Stimulated activated CD4-positive, alpha-beta T cell treated with anti-CD3 and anti-CD28 coated beads, Interleukin-4, amount 100 ng/mL, for 4 hours (primary cell): ENCODE results near the gene CCDC107.
"Not testable (repeated sequence)": the region's sequence is repeated elsewhere in the genome, so short reads cannot be mapped to it uniquely, and the experiment has no call there.

Experiments
- DNase-seq, 2 experiments: peaks; one replicate each; pipeline ENCODE4 v3.0.0-alpha.2; 2020

CCDC107 gene

GRCh38 chr9:35658137-35658967, at the start of gene CCDC107:
CCDC107 (plus strand) TSS chr9:35658292; CDS start chr9:35658380, 88 bp downstream.
- peak; percentile 75 to 82 for DNase-seq

DNA sequence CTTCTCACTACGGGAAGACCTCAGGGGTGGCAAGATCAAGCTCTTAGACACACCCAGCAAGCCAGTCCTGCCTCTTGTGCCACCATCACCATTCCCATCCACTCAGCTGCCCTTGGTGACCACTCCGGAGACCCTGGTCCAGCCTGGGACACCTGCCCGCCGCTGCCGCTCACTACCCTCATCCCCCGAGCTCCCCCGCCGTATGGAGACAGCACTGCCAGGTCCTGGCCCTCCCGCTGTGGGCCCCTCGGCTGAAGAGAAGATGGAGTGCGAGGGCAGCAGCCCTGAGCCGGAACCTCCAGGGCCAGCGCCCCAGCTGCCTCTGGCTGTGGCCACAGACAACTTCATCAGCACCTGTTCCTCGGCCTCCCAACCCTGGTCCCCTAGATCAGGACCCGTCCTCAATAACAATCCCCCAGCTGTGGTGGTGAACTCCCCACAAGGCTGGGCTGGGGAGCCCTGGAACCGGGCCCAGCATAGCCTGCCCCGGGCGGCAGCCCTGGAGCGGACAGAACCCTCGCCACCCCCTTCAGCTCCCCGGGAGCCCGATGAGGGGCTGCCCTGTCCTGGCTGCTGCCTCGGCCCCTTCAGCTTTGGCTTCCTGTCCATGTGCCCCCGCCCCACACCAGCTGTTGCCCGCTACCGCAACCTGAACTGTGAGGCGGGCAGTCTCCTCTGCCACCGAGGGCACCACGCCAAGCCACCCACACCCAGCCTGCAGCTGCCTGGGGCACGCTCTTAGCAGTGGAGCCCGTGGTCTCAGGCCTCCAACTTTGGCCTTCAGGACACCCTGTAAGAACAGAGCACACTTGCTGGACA, 48.9 kb upstream of the CCDC107 start:
- DNase-seq, result no peak

- no peak for DNase-seq
These were observed 48.3 kb upstream of the CCDC107 start for GRCh38 chr9:35609820-35610163.

DNA sequence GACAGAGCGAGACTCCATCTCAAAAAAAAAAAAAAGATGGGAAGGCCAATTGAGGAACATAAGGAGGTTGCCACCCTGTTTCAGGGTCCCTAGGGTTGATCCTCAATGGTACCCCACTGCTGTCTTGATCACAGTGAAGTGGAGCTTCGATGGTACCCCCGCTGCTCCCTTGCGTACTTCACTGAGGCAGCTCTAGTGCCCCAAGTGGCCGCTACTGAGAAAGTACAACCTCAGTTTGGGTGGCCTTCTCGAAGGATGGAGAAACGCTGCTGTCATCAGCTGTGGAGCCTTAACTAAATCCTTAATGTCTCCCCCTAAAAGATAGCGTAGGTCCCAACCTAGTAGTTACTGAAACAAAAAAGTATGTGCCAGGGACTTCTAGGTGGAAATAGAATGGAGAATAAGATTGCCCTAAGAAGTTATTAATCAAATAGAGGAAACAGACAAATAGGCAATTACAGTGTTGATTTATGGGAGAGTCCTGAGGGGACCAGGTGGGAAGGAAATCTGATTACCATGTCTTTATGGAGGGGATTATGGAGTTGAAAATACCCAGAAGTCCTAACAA, 46.8 kb upstream of the CCDC107 start:
- peak; percentile 47 to 53 for DNase-seq

DNA sequence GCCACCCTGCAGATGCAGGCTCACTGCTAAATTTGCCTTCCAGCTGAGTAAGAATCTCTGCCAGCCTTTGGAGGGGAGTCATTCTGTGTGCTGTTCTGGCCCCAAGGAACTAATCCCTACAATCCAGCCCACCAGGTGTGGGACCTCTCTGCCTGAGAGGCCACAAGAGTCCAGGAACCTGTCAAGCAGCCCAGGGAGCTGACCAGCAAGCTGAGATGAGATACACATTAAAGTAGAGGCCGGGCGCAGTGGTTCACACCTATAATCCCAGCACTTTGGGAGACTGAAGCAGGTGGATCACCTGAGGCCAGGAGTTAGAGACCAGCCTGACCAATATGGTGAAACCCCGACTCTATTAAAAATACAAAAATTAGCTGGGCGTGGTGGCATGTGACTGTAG, 46.0 kb upstream of the CCDC107 start:
- DNase-seq, result not testable (repeated sequence)

DNA sequence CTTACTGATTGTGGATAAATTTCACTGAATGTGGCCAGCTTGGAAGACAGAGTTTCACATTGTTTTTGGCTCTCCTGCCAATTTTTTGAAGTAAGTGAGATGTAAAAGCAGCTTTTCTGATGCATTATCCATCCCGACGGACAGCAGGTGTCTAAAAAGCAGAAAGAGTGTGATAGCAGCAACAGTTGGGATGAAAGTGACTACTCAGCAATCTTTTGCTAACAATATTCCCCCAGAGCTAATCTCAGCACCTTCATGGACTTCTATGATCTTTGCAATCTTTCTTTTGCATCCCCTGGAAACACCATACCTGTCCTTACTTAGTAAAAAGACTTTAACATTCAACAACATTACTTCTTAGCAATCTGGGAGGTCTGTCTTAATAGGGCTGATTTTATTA, 45.2 kb upstream of the CCDC107 start:
- no peak for DNase-seq

DNA sequence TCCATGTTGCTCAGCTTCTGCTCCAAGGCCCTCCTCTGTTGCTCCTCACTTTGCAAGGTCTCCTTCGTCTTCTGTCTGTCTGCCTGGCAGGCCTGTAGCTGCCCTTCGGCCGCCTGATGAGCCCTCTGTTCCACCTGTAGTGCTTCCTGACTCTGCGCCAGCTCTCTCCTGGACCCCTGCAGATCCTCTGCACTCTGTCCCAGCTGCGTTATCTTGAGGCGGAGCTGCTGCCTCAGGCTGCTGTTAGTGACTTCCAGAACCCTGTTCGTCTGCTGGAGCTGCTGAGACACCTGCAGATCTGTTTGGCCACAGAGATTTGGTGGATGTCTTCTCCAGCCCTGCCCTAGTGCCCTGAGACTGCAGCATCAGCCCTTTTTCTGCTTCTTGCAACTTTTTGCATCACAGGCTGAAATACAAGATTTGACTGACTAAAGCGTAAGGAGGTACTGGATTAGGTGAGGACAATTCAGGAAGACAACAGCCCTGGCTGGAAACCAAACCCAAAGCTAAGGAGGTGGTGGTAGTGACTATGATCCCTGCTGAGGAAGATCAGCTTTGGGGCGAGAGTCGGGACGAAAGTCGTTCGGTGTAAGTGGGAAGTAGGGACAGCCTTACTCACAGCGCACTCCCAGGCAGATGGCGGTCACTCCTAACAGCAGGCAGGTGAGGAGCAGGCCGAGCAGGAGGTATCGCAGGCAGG, 42.0 kb upstream of the CCDC107 start:
- DNase-seq, result no peak

GRCh38 chr9:35616681-35617459, 41.2 kb upstream of the CCDC107 start:
- DNase-seq, result peak; percentile 51 to 56

- no peak for DNase-seq
These were observed 40.5 kb upstream of the CCDC107 start for GRCh38 chr9:35617548-35617947.

DNA sequence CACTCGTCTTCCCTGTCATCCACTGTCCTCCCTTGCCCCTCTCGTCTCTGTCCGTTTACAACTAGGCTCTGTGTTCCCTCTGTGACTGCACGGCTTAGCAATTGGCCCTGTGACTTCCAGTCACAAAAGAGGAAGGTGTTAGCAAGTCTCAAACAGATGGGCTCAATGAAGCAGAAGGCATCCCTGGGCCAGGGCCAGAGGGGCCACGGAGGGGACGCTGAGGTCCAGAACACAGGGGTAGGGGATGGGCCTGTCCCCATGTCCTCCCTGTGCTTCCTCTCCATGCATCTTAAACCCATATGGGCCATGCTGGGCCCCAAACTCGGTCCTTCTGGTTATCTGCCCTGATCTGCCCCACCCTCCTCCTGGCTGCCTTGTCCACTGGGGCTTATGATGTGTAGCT, 39.8 kb upstream of the CCDC107 start, which contains the start of gene CD72:
Gene CD72, minus strand, starts transcription at position 89 of the 403 bp plus-strand sequence. CDS start 110 bp downstream, outside the sequence.
- DNase-seq, result no peak

DNA sequence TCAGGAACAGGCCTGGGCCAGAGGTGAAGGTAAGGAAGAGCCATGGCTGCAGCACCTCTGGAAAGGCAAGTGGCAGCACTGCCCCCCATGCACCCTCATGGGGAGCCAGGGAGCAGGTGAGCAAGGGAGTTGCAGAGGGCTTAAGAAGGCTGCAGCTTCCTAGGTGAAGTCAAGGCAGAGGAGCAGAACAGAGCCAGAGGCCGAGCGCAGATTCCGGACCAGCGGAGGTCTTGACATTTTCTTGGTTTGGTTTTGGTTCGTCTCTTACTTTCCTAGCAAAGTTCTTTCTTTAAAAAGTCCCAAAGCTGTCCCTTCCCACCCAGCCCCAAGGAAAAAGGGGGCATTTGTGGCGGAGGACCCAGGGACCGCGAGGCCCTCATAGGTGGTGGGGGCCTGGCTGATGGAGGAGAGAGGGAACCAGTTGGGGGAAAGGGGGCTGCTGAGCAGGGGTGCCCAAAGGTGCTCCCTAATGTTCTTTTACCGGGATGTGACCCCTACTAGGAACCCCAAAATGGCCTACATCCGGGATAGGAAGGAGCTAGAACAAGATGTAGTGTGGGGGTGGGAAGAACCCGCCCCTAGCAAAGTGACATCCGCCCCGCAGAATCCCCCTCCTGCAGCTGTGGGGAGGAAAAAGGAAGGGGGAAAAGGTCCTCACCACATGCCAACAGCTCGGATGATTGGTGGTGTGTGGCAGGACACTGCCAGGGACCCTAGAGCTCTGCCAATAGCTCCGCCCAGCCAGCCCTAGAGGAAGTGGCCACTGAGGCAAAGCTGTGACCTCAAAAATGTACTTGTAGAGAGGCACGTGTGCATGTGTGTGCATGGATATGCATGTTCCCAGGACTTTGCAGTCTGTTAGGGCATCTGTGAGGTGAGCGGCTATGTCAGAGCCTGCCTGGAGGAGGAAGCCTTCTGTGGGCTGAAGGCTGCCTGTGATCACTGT, 39.0 kb upstream of the CCDC107 start:
- DNase-seq, result peak in 1 of 2 experiments; percentile 24

DNA sequence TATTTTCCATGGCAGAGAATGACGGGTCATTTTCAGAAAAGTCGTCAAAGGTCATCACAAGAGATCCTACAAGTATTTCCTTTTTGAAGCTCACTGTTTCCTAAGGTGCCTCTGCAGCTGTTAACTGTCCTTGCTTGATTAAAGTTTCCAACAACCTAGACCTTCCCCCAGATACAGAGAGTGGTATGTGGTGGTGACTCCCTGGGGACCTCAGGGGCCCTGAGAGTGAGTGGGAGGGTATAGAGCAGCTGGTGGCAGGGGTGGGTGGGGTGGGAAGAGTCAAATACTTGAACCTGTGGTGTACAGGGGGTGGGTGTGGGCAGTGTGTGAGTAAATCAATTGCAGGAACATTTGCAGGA, 38.3 kb upstream of the CCDC107 start:
- peak in 1 of 2 experiments; percentile 23 for DNase-seq

- DNase-seq, result no peak
These were observed 30.5 kb upstream of the CCDC107 start for GRCh38 chr9:35627575-35627974.

- no peak for DNase-seq
These were observed 29.6 kb upstream of the CCDC107 start for GRCh38 chr9:35628389-35628991.

- no peak for DNase-seq
These were observed 28.5 kb upstream of the CCDC107 start for GRCh38 chr9:35629597-35629996.

DNA sequence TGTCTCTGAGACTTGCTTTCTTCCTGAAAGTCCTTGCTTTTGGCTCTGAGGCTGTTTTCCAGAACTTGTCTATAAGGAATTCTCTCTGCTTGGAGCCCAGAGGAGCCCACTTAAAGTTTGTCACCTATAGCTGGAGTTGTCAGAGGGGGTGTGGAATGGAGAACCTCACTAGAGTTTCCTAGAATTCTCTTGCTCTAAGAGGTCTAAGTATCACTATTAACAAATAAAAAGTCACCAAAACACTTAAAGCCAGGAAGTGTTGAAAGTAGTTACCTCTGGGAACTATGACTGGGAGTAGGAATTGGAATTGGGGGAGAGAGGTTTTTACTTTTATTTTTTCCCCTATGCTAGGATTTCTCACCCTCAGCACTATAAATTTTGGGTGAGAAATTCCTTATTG, 22.4 kb upstream of the CCDC107 start:
- DNase-seq, result no peak

DNA sequence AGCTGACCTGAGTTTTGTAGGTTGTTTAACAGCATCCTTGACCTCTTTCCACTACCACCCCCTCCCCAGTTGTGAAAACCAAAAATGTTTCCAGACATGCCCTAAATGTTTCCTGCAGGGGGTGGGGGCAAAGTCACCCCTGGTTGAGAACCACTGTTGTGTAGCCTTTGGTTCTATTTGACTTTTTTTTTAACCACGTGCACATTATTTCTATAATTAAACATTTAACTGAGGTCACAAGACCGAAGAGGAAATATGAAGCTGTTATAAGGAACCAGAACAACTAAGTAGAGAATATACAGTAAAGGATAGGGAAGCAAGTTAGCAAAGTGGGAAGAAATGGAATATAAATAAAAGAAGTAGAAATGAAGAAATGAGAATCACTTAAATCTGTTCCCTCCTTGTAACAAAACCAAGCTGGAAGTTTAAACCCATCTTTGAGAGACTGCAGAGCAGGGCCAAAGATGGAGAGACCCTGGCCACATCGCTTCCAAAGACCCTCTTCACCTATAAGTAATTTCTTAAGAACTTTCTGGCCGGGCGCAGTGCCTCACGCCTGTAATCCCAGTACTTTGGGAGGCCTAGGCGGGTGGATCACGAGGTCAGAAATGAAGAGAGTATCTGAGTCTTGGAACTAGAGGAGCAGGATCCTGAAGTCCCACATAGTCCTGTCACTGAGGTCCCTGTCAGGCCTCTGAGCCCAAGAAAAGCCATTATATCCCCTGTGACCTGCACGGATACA, 21.8 kb upstream of the CCDC107 start:
- no peak for DNase-seq

DNA sequence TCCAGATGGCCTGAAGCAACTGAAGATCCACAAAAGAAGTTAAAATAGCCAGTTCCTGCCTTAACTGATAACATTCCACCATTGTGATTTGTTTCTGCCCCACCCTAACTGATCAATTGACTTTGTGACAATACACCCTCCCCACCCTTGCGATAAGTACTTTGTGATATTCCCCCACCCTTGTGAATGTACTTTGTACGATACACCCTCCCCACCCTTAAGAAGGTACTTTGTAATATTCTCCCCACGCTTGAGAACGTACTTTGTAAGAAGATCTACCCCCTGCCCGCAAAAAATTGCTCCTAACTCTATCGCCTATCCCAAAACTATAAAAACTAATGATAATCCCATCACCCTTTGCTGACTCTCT, 21.2 kb upstream of the CCDC107 start:
- not testable (repeated sequence) for DNase-seq

DNA sequence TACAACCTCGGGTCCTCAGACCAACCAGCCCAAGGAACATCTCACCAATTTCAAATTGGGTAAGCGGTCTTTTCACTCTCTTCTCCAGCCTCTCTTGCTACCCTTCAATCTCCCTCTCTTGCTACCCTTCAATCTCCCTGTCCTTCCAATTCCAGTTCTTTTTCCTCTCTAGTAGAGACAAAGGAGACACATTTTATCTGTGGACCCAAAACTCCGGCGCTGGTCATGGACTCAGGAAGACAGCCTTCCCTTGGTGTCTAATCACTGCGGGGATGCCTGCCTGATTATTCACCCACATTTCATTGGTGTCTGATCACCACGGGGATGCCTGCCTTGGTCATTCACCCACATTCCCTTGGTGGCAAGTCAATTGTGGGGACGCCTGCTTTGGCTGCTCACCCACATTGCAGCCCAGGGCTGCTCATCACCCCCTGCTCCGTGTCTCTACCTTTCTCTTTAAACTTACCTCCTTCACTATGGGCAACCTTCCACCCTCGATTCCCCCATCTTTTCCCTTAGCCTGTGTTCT, 20.6 kb upstream of the CCDC107 start:
- DNase-seq, result not testable (repeated sequence)

- not testable (repeated sequence) for DNase-seq
These were observed 19.3 kb upstream of the CCDC107 start for GRCh38 chr9:35638751-35639150.
